H9 (cell line): ENCODE measurements around the gene PRRX2. TPM values are rescaled to one million over a fixed set of nuclear protein-coding genes. Genes with fewer than 3 reads are reported as not detected.

Experiments used
- DNase-seq: peaks from one replicate; pipeline ENCODE4 v3.0.0-alpha.2; 2017
- H2AFZ ChIP-seq: one replicate; pipeline ENCODE4 v1.6.1; 2013; ENCODE audit warnings: mild to moderate bottlenecking, low read length, control low read depth, moderate library complexity
- H2AK5ac ChIP-seq: 2 replicates; pipeline ENCODE4 v1.6.1; 2013; ENCODE audit warnings: low read length, control low read depth, mixed read lengths; ENCODE audit not compliant: insufficient read length
- H2BK120ac ChIP-seq: one replicate; pipeline ENCODE4 v1.6.1; 2013; ENCODE audit warnings: low read depth, mild to moderate bottlenecking, low read length, control low read depth, inconsistent platforms; ENCODE audit not compliant: poor library complexity, severe bottlenecking
- H2BK12ac ChIP-seq: 2 replicates; pipeline ENCODE4 v1.6.1; 2013; ENCODE audit warnings: low read length, control low read depth, mixed read lengths, low read depth; ENCODE audit not compliant: insufficient read length
- H2BK15ac ChIP-seq: 2 replicates; pipeline ENCODE4 v1.6.1; 2013; ENCODE audit warnings: low read depth, low read length, control low read depth
- H2BK20ac ChIP-seq: one replicate; pipeline ENCODE4 v1.6.1; 2013; ENCODE audit warnings: low read depth, mild to moderate bottlenecking, low read length, control low read depth, inconsistent platforms; ENCODE audit not compliant: poor library complexity, severe bottlenecking
- H2BK5ac ChIP-seq: 2 replicates; pipeline ENCODE4 v1.6.1; 2013; ENCODE audit warnings: low read length, control low read depth, mixed read lengths; ENCODE audit not compliant: insufficient read length
- H3K14ac ChIP-seq: 2 replicates; pipeline ENCODE4 v1.6.1; 2013; ENCODE audit warnings: low read length, control low read depth; ENCODE audit not compliant: insufficient read depth
- H3K18ac ChIP-seq: 2 replicates; pipeline ENCODE4 v1.6.1; 2013; ENCODE audit warnings: low read depth, mild to moderate bottlenecking, mixed read lengths, low read length, control low read depth; ENCODE audit not compliant: insufficient read length
- H3K23ac ChIP-seq: 2 replicates; pipeline ENCODE4 v1.6.1; 2013; ENCODE audit warnings: low read length, control low read depth, mixed read lengths, low read depth; ENCODE audit not compliant: insufficient read length
- H3K23me2 ChIP-seq: 2 replicates; pipeline ENCODE4 v1.6.1; 2013; ENCODE audit warnings: low read depth, mild to moderate bottlenecking, mixed read lengths, low read length, control low read depth; ENCODE audit not compliant: insufficient read length, poor library complexity, severe bottlenecking
- H3K27ac ChIP-seq: 2 replicates; pipeline ENCODE4 v1.5.1; 2013; ENCODE audit warnings: low read length, control low read depth, mixed read lengths, low read depth; ENCODE audit not compliant: insufficient read length
- H3K27me3 ChIP-seq: 2 replicates; pipeline ENCODE4 v1.6.1; 2013; ENCODE audit warnings: low read length, control low read depth, inconsistent platforms; ENCODE audit not compliant: insufficient read depth
- H3K4ac ChIP-seq: 2 replicates; pipeline ENCODE4 v1.6.1; 2013; ENCODE audit warnings: low read depth, mild to moderate bottlenecking, control low read depth, inconsistent platforms, low read length, moderate library complexity
- H3K4me1 ChIP-seq: 2 replicates; pipeline ENCODE4 v1.6.1; 2013; ENCODE audit warnings: low read length, control low read depth, inconsistent platforms; ENCODE audit not compliant: insufficient read depth
- H3K4me2 ChIP-seq: 2 replicates; pipeline ENCODE4 v1.6.1; 2013; ENCODE audit warnings: low read length, control low read depth, mixed read lengths; ENCODE audit not compliant: insufficient read length, insufficient read depth
- H3K56ac ChIP-seq: 2 replicates; pipeline ENCODE4 v1.6.1; 2013; ENCODE audit warnings: low read depth, mild to moderate bottlenecking, mixed read lengths, low read length, control low read depth; ENCODE audit not compliant: insufficient read length
- H3K79me1 ChIP-seq: 2 replicates; pipeline ENCODE4 v1.6.1; 2013; ENCODE audit warnings: low read depth, mild to moderate bottlenecking, moderate library complexity, low read length, control low read depth, inconsistent platforms; ENCODE audit not compliant: insufficient read depth, poor library complexity, severe bottlenecking
- H3K79me2 ChIP-seq: 2 replicates; pipeline ENCODE4 v1.6.1; 2013; ENCODE audit warnings: low read length, control low read depth, inconsistent platforms; ENCODE audit not compliant: insufficient read depth
- H3K9ac ChIP-seq: 2 replicates; pipeline ENCODE4 v1.6.1; 2013; ENCODE audit warnings: low read length, control low read depth, mixed read lengths; ENCODE audit not compliant: insufficient read length; ENCODE audit errors: extremely low read depth
- H3K9me3 ChIP-seq: one replicate; pipeline ENCODE4 v1.6.1; 2013; ENCODE audit warnings: low read depth, low read length, inconsistent platforms; ENCODE audit not compliant: control insufficient read depth
- H3T11ph ChIP-seq: one replicate; pipeline ENCODE4 v1.6.1; 2013; ENCODE audit warnings: mild to moderate bottlenecking, low read length, control low read depth, inconsistent platforms
- H4K20me1 ChIP-seq: one replicate; pipeline ENCODE4 v1.6.1; 2013; ENCODE audit not compliant: control insufficient read depth, insufficient read length, insufficient read depth
- H4K5ac ChIP-seq: 2 replicates; pipeline ENCODE4 v1.6.1; 2013; ENCODE audit warnings: low read depth, mild to moderate bottlenecking, mixed read lengths, low read length, control low read depth; ENCODE audit not compliant: insufficient read length
- H4K8ac ChIP-seq: replicated peaks from 2 replicates; pipeline ENCODE4 v1.6.1; 2013; ENCODE audit warnings: low read length, control low read depth, mixed read lengths, low read depth; ENCODE audit not compliant: insufficient read length
- H4K91ac ChIP-seq: 2 replicates; pipeline ENCODE4 v1.6.1; 2013; ENCODE audit warnings: low read depth, mild to moderate bottlenecking, moderate library complexity, mixed read lengths, low read length, control low read depth; ENCODE audit not compliant: insufficient read length
- H3K27ac Mint-ChIP-seq, 3 experiments: 2 replicates in 2 of 3; 3 replicates in 1 of 3; pipeline ENCODE4 v1.8.0; 2020 to 2021; ENCODE audit warnings: mixed read lengths in 3 of 3, mild to moderate bottlenecking in 1 of 3, moderate library complexity in 1 of 3
- H3K27me3 Mint-ChIP-seq: 2 replicates; pipeline ENCODE4 v1.8.0; 2021; ENCODE audit warnings: low read depth, mild to moderate bottlenecking, moderate library complexity, mixed read lengths
- H3K36me3 Mint-ChIP-seq, 3 experiments: 2 replicates in 2 of 3; 3 replicates in 1 of 3; pipeline ENCODE4 v1.8.0; 2020 to 2021; ENCODE audit warnings: low read depth in 3 of 3, mixed read lengths in 3 of 3; ENCODE audit not compliant: insufficient read depth in 1 of 3
- H3K4me1 Mint-ChIP-seq, 2 experiments: 2 replicates each; pipeline ENCODE4 v1.8.0; 2020; ENCODE audit warnings: mixed read lengths in 2 of 2
- H3K4me3 Mint-ChIP-seq, 2 experiments: 2 replicates in 1 of 2; 3 replicates in 1 of 2; pipeline ENCODE4 v1.8.0; 2020 to 2021; ENCODE audit warnings: mild to moderate bottlenecking in 2 of 2, mixed read lengths in 2 of 2, moderate library complexity in 1 of 2
- H3K9me3 Mint-ChIP-seq, 2 experiments: 2 replicates in 1 of 2; 3 replicates in 1 of 2; pipeline ENCODE4 v1.8.0; 2020; ENCODE audit warnings: mild to moderate bottlenecking in 2 of 2, mixed read lengths in 2 of 2, moderate library complexity in 1 of 2
- WGBS: extraction: QIAGEN DNeasy Blood & Tissue Kit; methylation state at CpG from one replicate; pipeline ENCODE4 v1.1.7; 2013; ENCODE audit warnings: missing lambda C conversion rate, low lambda C conversion rate, mixed read lengths; ENCODE audit not compliant: insufficient read length; ENCODE audit errors: extremely low coverage; 5-methylcytosine and 5-hydroxymethylcytosine counted together
- total RNA-seq: library from RNA; stranded (reverse); gene quantifications from 2 replicates; pipeline ENCODE4 v1.2.1, GENCODE V29; 2021
- TF ChIP-seq, protein P1 (sequence below): fragments of 200-600 bp; sonication (generic); conservative IDR thresholded peaks from 3 replicates; pipeline ENCODE4 v1.8.0; 2021; ENCODE audit warnings: antibody characterized with exemption, mild to moderate bottlenecking

The PRRX2 gene
- total RNA-seq, 1 experiment from 2014 or later: 3.9 TPM

DNA sequence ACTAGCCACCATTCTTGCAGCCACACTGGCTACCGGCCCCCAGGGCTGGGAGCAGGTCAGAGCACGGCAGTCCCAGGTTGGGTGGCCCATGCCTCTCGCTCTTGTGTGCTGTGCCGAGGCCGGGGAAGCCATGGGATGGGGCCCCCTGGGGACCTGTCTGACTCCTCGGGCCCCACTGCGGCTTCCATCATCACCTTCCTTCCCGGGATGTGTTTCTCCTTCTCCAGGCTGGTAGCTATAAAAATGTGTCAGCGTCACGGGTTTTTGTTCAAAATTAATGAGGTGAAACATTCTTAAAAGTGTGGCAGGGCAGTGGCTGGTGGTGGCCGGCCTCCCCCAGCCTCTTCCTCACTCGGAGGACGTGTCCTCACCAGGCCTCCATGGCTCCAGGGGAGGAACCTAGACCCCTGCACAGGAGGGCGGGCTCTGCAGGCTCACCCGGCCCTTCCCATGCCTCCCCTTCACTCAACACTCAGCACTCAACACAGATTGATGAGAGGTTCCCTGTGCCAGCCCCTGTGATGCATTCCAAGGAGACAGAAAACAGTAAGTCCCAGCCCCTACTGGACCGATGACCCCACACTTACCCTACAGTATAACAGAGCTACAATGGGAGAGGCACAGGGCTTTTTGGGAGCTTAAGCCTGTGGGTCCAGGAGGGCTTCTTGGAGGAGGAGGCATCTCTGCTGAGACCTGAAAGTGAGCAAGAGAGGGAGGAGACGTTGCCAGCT lies 44.2 kb downstream of the PRRX2 start:
- Histone ChIP-seq H3K56ac (no peak overlapping the region), H4K20me1 (no peaks in the 10 kb centered on the region), H3T11ph (no peak overlapping the region), H2BK5ac (no peak overlapping the region), H3K18ac (no peak overlapping the region), H3K4ac (no peak overlapping the region), H3K9me3 (no peaks in the 10 kb centered on the region), H2AFZ (no peak overlapping the region), H2BK20ac (no peak overlapping the region), H3K4me2 (no peak overlapping the region), H3K4me1 (no peaks in the 10 kb centered on the region), H2BK12ac (no peak overlapping the region), H2BK15ac (no peak overlapping the region), H4K8ac (no peak overlapping the region), H3K23me2 (no peaks in the 10 kb centered on the region), H4K91ac (no peak overlapping the region), H2AK5ac (no peak overlapping the region), H3K27ac (no peak overlapping the region), H3K79me1 (no peaks in the 10 kb centered on the region), H3K14ac (no peak overlapping the region), H3K79me2 (no peaks in the 10 kb centered on the region), H3K27me3 (no peaks in the 10 kb centered on the region), H3K23ac (no peak overlapping the region), H4K5ac (no peak overlapping the region), H2BK120ac (no peak overlapping the region), H3K9ac (no peak overlapping the region)
- Mint-ChIP-seq H3K9me3 (no peaks in the 10 kb centered on the region; a peak in 1 of 5 replicates), H3K4me3 (no peak overlapping the region), H3K36me3 (no peaks in the 10 kb centered on the region), H3K27ac (no peak overlapping the region), H3K27me3 (no peaks in the 10 kb centered on the region), H3K4me1 (peaks cover 7 to 26% of the 10 kb centered on the region in 2 experiments)
- TF ChIP-seq, protein P1, sequence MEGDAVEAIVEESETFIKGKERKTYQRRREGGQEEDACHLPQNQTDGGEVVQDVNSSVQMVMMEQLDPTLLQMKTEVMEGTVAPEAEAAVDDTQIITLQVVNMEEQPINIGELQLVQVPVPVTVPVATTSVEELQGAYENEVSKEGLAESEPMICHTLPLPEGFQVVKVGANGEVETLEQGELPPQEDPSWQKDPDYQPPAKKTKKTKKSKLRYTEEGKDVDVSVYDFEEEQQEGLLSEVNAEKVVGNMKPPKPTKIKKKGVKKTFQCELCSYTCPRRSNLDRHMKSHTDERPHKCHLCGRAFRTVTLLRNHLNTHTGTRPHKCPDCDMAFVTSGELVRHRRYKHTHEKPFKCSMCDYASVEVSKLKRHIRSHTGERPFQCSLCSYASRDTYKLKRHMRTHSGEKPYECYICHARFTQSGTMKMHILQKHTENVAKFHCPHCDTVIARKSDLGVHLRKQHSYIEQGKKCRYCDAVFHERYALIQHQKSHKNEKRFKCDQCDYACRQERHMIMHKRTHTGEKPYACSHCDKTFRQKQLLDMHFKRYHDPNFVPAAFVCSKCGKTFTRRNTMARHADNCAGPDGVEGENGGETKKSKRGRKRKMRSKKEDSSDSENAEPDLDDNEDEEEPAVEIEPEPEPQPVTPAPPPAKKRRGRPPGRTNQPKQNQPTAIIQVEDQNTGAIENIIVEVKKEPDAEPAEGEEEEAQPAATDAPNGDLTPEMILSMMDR: no peak
- no CpG with 5 or more reads among the region's 17 CpGs for WGBS
- DNase-seq: no peak
